Measurements from ENCODE around the gene HS3ST1. TPM values are rescaled to one million over a fixed set of nuclear protein-coding genes. Genes with fewer than 3 reads are reported as not detected.
"Not testable (repeated sequence)": the region's sequence is repeated elsewhere in the genome, so short reads cannot be mapped to it uniquely, and the experiment has no call there.

HS3ST1 gene
- total RNA-seq, 2 donors from 2014 or later: 1.5 to 6.7 TPM

- intact Hi-C loops (cut with DNase I): no loop called here
- 95% methylated on average over 3 of the region's 3 CpGs for WGBS
- Histone ChIP-seq H3K27ac (no peak overlapping the region), H3K4me3 (no peak overlapping the region), H3K36me3 (no peaks in the 10 kb centered on the region), H3K27me3 (replicated peaks; ENCODE audit: insufficient read depth) (no peaks in the 10 kb centered on the region), H3K4me1 (replicated peaks) (no peaks in the 10 kb centered on the region), H3K9me3 (no peaks in the 10 kb centered on the region)
- TF ChIP-seq POLR2A (IDR thresholded peaks at IDR 0.05) (no peak), POLR2AphosphoS5 (IDR thresholded peaks at IDR 0.05) (no peak), CTCF (IDR thresholded peaks at IDR 0.05) (no peak)
- DNase-seq (ENCODE audit: low spot score): no peak
Observed at GRCh38 chr4:11402192-11402591, 26.5 kb downstream of the HS3ST1 start.

GRCh38 chr4:11399461-11399971 lies 29.2 kb downstream of the HS3ST1 start:
- no peaks in the 10 kb centered on the region for H3K27me3 ChIP-seq (replicated peaks; ENCODE audit: insufficient read depth)
- no peak for TF ChIP-seq POLR2A (IDR thresholded peaks at IDR 0.05)
- no peak for TF ChIP-seq POLR2AphosphoS5 (IDR thresholded peaks at IDR 0.05)
- H3K9me3 ChIP-seq: no peaks in the 10 kb centered on the region
- no peak for DNase-seq (ENCODE audit: low spot score)
- H3K4me3 ChIP-seq: no peak overlapping the region
- H3K4me1 ChIP-seq (replicated peaks): no peaks in the 10 kb centered on the region
- WGBS: 97% methylated on average over 42 of the region's 42 CpGs
- no peaks in the 10 kb centered on the region for H3K36me3 ChIP-seq
- H3K27ac ChIP-seq: no peak overlapping the region
- intact Hi-C loops (cut with DNase I): no loop called here

GRCh38 chr4:11397819-11398610 lies 30.7 kb downstream of the HS3ST1 start:
- intact Hi-C loops (cut with DNase I): no loop called here
- Histone ChIP-seq H3K27ac (no peak overlapping the region), H3K36me3 (no peaks in the 10 kb centered on the region), H3K4me3 (no peak overlapping the region), H3K4me1 (replicated peaks) (no peaks in the 10 kb centered on the region), H3K27me3 (replicated peaks; ENCODE audit: insufficient read depth) (no peaks in the 10 kb centered on the region), H3K9me3 (no peaks in the 10 kb centered on the region)
- no peak for DNase-seq (ENCODE audit: low spot score)
- WGBS: 83% methylated on average over 5 of the region's 5 CpGs
- no peak for TF ChIP-seq POLR2A (IDR thresholded peaks at IDR 0.05)
- no peak for TF ChIP-seq CTCF (IDR thresholded peaks at IDR 0.05)
- TF ChIP-seq POLR2AphosphoS5 (IDR thresholded peaks at IDR 0.05): no peak

GRCh38 chr4:11397146-11397545 lies 31.5 kb downstream of the HS3ST1 start:
- intact Hi-C loops (cut with DNase I): no loop called here
- no peaks in the 10 kb centered on the region for H3K4me1 ChIP-seq (replicated peaks)
- no peak overlapping the region for H3K4me3 ChIP-seq
- WGBS: 33% methylated on average over 1 of the region's 1 CpG
- no peak for TF ChIP-seq POLR2AphosphoS5 (IDR thresholded peaks at IDR 0.05)
- TF ChIP-seq CTCF (IDR thresholded peaks at IDR 0.05): no peak
- TF ChIP-seq POLR2A (IDR thresholded peaks at IDR 0.05): no peak
- no peaks in the 10 kb centered on the region for H3K36me3 ChIP-seq
- no peak overlapping the region for H3K27ac ChIP-seq
- no peak for DNase-seq (ENCODE audit: low spot score)
- H3K27me3 ChIP-seq (replicated peaks; ENCODE audit: insufficient read depth): no peaks in the 10 kb centered on the region
- H3K9me3 ChIP-seq: no peaks in the 10 kb centered on the region

DNA sequence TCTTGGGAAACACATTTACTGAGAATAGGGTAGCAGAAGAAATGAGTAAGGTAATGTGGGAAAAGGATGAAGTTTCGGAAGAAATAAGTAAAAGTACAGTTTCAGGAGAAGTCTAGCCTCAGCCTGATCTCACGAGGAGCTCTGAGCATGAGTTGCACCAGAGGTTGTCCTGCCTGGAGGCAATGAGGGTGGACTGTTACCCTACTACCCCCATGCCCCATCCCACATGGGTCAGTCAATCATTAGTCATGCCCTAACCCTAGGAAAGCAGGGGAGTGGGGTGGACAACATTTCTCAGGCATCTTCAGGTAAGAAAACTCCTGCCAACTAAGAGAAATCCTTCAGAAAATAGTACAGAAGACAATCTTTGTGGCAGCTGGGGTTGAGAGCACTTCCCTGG lies 35.1 kb downstream of the HS3ST1 start:
- no peak for DNase-seq (ENCODE audit: low spot score)
- Histone ChIP-seq H3K27ac (no peak overlapping the region), H3K27me3 (replicated peaks; ENCODE audit: insufficient read depth) (no peaks in the 10 kb centered on the region), H3K9me3 (no peaks in the 10 kb centered on the region), H3K36me3 (no peaks in the 10 kb centered on the region), H3K4me3 (no peak overlapping the region), H3K4me1 (replicated peaks) (no peaks in the 10 kb centered on the region)
- TF ChIP-seq POLR2AphosphoS5 (IDR thresholded peaks at IDR 0.05) (no peak), POLR2A (IDR thresholded peaks at IDR 0.05) (no peak), CTCF (IDR thresholded peaks at IDR 0.05) (no peak)
- intact Hi-C loops (cut with DNase I): no loop called here
- WGBS: 97% methylated on average over 2 of the region's 2 CpGs

DNA sequence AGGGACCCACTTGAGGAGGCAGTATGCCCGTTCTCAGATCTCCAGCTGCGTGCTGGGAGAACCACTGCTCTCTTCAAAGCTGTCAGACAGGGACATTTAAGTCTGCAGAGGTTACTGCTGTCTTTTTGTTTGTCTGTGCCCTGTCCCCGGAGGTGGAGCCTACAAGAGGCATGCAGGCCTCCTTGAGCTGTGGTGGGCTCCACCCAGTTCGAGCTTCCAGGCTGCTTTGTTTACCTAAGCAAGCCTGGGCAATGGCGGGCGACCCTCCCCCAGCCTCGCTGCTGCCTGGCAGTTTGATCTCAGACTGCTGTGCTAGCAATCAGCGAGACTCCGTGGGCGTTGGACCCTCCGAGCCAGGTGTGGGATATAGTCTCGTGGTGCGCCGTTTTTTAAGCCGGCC lies 44.6 kb downstream of the HS3ST1 start:
- intact Hi-C loops (cut with DNase I); H3K9me3 ChIP-seq; H3K36me3 ChIP-seq; H3K27ac ChIP-seq; H3K4me3 ChIP-seq; H3K27me3 ChIP-seq (replicated peaks; ENCODE audit: insufficient read depth); H3K4me1 ChIP-seq (replicated peaks); DNase-seq (ENCODE audit: low spot score): not testable (repeated sequence)
- WGBS: 43% methylated on average over 12 of the region's 15 CpGs

Data from prostate gland (tissue), 2 donors.